ENCODE data around the gene HTR2A.

The HTR2A gene

DNA sequence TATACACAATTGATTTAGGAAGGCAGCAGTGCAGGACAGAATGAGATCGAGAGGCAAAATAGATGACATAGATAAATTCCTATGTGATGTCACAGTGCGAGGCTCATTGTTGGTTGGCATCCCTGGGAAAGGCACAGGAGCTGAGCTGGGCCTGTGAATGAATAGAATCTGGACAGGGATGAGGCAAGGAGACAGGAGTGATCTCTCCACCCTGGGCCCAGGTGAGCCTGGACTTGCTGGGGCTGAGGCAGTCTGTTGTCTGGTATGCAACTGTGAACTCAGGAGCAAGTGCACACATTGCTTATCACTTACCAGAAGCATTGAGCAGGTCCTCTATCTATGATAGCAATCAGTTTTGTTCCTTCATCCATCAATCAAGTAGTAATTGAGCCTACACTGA lies 51.7 kb downstream of the HTR2A start:
- no peak overlapping the region for H3K27ac ChIP-seq (ENCODE audit: low read depth, low read length)
- no peaks in the 10 kb centered on the region for H3K4me1 ChIP-seq (ENCODE audit: insufficient read depth, low read length)
- H3K9me3 ChIP-seq (ENCODE audit: low read length), result no peaks in the 10 kb centered on the region
- H3K4me3 ChIP-seq (ENCODE audit: low read depth in 1 of 2, low read length in 2 of 2), result no peak overlapping the region
- no peaks in the 10 kb centered on the region for H3K27me3 ChIP-seq (ENCODE audit: control insufficient read depth in 1 of 2, insufficient read depth in 2 of 2, low read length in 2 of 2)
- H3K36me3 ChIP-seq (ENCODE audit: insufficient read depth, low read length), result no peaks in the 10 kb centered on the region
- no peak overlapping the region for H3K9ac ChIP-seq (ENCODE audit: low read length)

DNA sequence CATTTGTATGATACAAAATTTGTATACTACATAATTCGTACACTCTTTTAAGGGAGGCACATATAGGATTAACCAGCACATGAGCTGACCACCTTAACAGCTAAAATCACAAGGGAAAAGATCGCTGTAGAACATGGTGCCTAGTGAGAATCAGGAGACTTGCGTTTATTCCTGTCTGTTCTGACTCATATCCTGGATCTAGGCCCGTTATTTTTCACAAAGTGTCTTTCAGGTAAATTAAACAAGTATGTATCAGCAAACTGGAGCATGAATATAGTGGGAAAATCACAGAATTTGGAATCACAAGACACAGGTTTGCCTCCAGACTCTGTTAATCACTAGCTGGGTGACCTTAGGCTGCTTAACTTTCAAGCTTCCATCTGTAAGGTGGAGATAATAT lies 52.4 kb downstream of the HTR2A start:
- Histone ChIP-seq H3K27me3 (ENCODE audit: control insufficient read depth in 1 of 2, insufficient read depth in 2 of 2, low read length in 2 of 2) (no peaks in the 10 kb centered on the region), H3K4me3 (ENCODE audit: low read depth in 1 of 2, low read length in 2 of 2) (no peak overlapping the region), H3K27ac (ENCODE audit: low read depth, low read length) (no peak overlapping the region), H3K9me3 (ENCODE audit: low read length) (no peaks in the 10 kb centered on the region), H3K36me3 (ENCODE audit: insufficient read depth, low read length) (no peaks in the 10 kb centered on the region), H3K9ac (ENCODE audit: low read length) (no peak overlapping the region), H3K4me1 (ENCODE audit: insufficient read depth, low read length) (no peaks in the 10 kb centered on the region)

DNA sequence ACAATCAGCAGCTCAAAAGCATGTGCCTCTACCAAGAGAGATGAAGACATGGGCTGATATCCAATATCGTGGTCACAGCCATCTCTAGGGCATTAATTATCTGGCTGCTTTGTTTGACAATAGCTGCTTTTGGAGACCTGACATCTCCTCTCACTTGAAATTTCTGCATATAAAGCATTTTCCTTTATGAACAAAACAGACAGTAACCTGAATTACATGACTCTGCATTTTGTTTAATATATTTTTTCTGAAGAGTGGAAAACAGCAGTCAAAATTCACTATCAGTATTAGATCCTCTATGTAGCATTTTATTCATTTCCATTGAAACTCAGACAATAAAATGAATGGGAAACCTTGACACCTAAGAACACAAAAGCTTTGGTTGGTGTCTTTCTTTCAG lies 57.5 kb downstream of the HTR2A start:
- Histone ChIP-seq H3K4me3 (ENCODE audit: low read depth in 1 of 2, low read length in 2 of 2) (no peak overlapping the region), H3K27ac (ENCODE audit: low read depth, low read length) (no peak overlapping the region), H3K27me3 (ENCODE audit: control insufficient read depth in 1 of 2, insufficient read depth in 2 of 2, low read length in 2 of 2) (no peaks in the 10 kb centered on the region), H3K9ac (ENCODE audit: low read length) (no peak overlapping the region), H3K9me3 (ENCODE audit: low read length) (no peaks in the 10 kb centered on the region), H3K4me1 (ENCODE audit: insufficient read depth, low read length) (no peaks in the 10 kb centered on the region), H3K36me3 (ENCODE audit: insufficient read depth, low read length) (no peaks in the 10 kb centered on the region)

DNA sequence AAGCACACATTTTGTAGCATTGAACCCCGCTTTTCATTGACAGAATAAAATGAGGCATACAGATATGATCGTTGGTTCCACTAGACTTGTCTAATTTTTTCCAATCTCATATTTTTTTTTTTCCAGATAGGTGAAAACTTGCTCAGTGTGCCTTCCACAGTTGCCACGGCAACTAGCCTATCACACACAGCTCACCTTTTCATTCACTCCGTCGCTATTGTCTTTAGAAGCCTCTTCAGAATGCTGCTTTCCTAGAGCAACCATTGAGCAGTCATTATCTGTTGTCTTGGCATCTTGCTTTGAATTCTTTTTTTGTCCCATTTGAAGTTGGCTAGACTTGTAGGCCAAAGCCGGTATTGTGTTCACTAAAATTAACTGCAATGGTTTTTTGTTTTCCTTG lies 62.2 kb downstream of the HTR2A start:
- no peaks in the 10 kb centered on the region for H3K36me3 ChIP-seq (ENCODE audit: insufficient read depth, low read length)
- H3K9ac ChIP-seq (ENCODE audit: low read length), result no peak overlapping the region
- H3K27ac ChIP-seq (ENCODE audit: low read depth, low read length), result no peak overlapping the region
- no peaks in the 10 kb centered on the region for H3K9me3 ChIP-seq (ENCODE audit: low read length)
- H3K4me1 ChIP-seq (ENCODE audit: insufficient read depth, low read length), result no peaks in the 10 kb centered on the region
- H3K27me3 ChIP-seq (ENCODE audit: control insufficient read depth in 1 of 2, insufficient read depth in 2 of 2, low read length in 2 of 2), result no peaks in the 10 kb centered on the region
- no peak overlapping the region for H3K4me3 ChIP-seq (ENCODE audit: low read depth in 1 of 2, low read length in 2 of 2)

GRCh38 chr13:46831588-46832194 lies 65.2 kb downstream of the HTR2A start:
- H3K4me1 ChIP-seq (ENCODE audit: insufficient read depth, low read length), result no peaks in the 10 kb centered on the region
- no peak overlapping the region for H3K4me3 ChIP-seq (ENCODE audit: low read depth in 1 of 2, low read length in 2 of 2)
- no peaks in the 10 kb centered on the region for H3K27me3 ChIP-seq (ENCODE audit: control insufficient read depth in 1 of 2, insufficient read depth in 2 of 2, low read length in 2 of 2)
- no peaks in the 10 kb centered on the region for H3K9me3 ChIP-seq (ENCODE audit: low read length)
- H3K9ac ChIP-seq (ENCODE audit: low read length), result no peak overlapping the region
- no peak overlapping the region for H3K27ac ChIP-seq (ENCODE audit: low read depth, low read length)
- H3K36me3 ChIP-seq (ENCODE audit: insufficient read depth, low read length), result no peaks in the 10 kb centered on the region

DNA sequence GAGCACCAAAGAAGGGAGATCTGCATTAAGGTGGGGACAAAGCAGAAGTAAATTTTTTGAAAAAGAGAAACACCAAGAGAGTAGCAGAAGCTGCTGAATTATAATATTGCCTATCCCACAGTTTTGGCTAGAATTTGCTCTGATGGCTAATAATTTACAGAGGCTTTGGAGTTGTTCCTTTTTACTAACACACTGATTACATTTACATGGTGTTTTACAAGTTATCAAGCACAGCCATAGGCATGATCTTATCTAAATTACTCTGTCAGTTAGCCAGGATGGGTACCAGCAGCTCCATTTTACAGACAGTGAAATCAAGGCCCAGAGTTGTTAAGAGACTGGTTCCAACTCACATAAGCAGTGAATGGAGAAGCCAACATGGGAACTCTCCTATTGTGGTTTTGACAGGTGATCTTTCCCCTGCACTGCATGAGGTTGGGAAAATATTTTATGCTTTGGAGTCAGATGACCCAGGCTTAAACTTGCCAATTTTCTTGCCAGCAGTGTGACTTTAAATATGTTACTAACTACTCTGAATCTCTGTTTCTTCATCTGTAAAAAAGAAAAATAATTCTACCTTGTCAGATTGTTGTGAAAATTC lies 66.3 kb downstream of the HTR2A start:
- H3K9ac ChIP-seq (ENCODE audit: low read length), result no peak overlapping the region
- H3K4me3 ChIP-seq (ENCODE audit: low read depth in 1 of 2, low read length in 2 of 2), result no peak overlapping the region
- H3K27ac ChIP-seq (ENCODE audit: low read depth, low read length), result no peak overlapping the region
- H3K9me3 ChIP-seq (ENCODE audit: low read length), result no peaks in the 10 kb centered on the region
- H3K4me1 ChIP-seq (ENCODE audit: insufficient read depth, low read length), result no peaks in the 10 kb centered on the region
- H3K36me3 ChIP-seq (ENCODE audit: insufficient read depth, low read length), result no peaks in the 10 kb centered on the region
- no peaks in the 10 kb centered on the region for H3K27me3 ChIP-seq (ENCODE audit: control insufficient read depth in 1 of 2, insufficient read depth in 2 of 2, low read length in 2 of 2)

DNA sequence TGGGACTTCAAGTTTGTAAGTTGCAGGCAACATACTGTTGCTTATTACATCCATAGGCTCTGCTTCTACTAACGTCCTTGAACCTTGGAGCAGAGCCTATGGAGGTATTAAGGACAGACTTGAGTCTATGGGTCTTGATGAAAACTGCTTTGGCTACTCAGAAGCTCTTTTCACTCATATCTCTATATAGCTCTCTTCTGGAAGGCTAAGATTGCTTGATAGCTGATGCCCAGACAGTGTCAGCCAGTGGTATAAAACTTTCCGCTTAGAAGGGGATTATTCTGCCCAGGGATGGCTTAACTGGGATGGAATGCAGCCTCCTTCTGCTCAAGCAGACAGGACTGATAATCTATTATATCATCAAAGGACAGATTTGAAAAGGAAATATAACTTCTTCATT lies 74.3 kb downstream of the HTR2A start:
- H3K9me3 ChIP-seq (ENCODE audit: low read length), result no peaks in the 10 kb centered on the region
- H3K4me1 ChIP-seq (ENCODE audit: insufficient read depth, low read length), result no peaks in the 10 kb centered on the region
- H3K4me3 ChIP-seq (ENCODE audit: low read depth in 1 of 2, low read length in 2 of 2), result no peak overlapping the region
- H3K27me3 ChIP-seq (ENCODE audit: control insufficient read depth in 1 of 2, insufficient read depth in 2 of 2, low read length in 2 of 2), result no peaks in the 10 kb centered on the region
- no peak overlapping the region for H3K27ac ChIP-seq (ENCODE audit: low read depth, low read length)
- no peak overlapping the region for H3K9ac ChIP-seq (ENCODE audit: low read length)
- no peaks in the 10 kb centered on the region for H3K36me3 ChIP-seq (ENCODE audit: insufficient read depth, low read length)

- H3K27me3 ChIP-seq (ENCODE audit: control insufficient read depth in 1 of 2, insufficient read depth in 2 of 2, low read length in 2 of 2), result no peaks in the 10 kb centered on the region
- no peaks in the 10 kb centered on the region for H3K4me1 ChIP-seq (ENCODE audit: insufficient read depth, low read length)
- no peak overlapping the region for H3K4me3 ChIP-seq (ENCODE audit: low read depth in 1 of 2, low read length in 2 of 2)
- H3K9ac ChIP-seq (ENCODE audit: low read length), result no peak overlapping the region
- H3K27ac ChIP-seq (ENCODE audit: low read depth, low read length), result no peak overlapping the region
- H3K9me3 ChIP-seq (ENCODE audit: low read length), result no peaks in the 10 kb centered on the region
- H3K36me3 ChIP-seq (ENCODE audit: insufficient read depth, low read length), result no peaks in the 10 kb centered on the region
Observed at GRCh38 chr13:46817838-46818476, 78.9 kb downstream of the HTR2A start.

DNA sequence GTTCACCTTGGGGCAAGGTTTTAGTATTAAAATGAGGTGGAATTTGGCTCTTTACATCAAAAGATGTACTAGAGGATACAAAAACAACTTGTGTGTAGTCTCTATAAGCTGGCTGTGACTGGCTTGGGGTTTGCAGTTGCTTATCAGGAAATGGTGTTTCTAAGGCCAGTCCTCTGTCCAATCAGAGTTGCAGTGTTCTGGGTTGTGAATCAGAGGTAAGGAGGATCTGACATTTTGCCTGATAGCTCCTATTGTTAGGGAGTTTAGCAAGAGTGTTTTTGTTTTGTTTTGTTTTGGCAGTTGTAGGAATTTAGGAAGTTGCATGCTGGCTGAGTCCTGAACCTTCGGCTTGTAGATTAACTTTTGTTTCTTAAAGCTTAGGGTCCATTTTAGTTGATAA lies 79.8 kb downstream of the HTR2A start:
- Histone ChIP-seq H3K9me3 (ENCODE audit: low read length) (no peaks in the 10 kb centered on the region), H3K27me3 (ENCODE audit: control insufficient read depth in 1 of 2, insufficient read depth in 2 of 2, low read length in 2 of 2) (no peaks in the 10 kb centered on the region), H3K4me1 (ENCODE audit: insufficient read depth, low read length) (no peaks in the 10 kb centered on the region), H3K9ac (ENCODE audit: low read length) (no peak overlapping the region), H3K27ac (ENCODE audit: low read depth, low read length) (no peak overlapping the region), H3K36me3 (ENCODE audit: insufficient read depth, low read length) (no peaks in the 10 kb centered on the region), H3K4me3 (ENCODE audit: low read depth in 1 of 2, low read length in 2 of 2) (no peak overlapping the region)

DNA sequence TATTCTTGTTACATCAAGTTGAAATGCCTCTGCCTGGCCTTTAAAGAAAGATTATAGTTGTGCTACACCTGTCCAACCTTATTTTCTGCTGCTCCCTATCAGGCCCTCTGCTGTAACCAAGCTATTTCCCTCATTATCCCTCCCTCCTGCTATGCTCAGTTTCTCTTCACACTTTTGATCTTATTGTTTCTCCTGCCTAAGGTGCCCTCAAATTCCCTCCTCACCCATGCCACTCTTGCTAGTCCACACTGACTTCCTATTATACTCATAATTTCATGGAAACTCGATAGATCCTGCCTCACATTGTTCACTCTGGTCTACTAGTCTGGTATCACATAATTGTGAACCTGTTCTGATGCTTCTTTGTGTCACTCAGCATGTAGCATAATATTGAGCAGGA lies 80.5 kb downstream of the HTR2A start:
- Histone ChIP-seq H3K36me3 (ENCODE audit: insufficient read depth, low read length) (no peaks in the 10 kb centered on the region), H3K27me3 (ENCODE audit: control insufficient read depth in 1 of 2, insufficient read depth in 2 of 2, low read length in 2 of 2) (no peaks in the 10 kb centered on the region), H3K4me1 (ENCODE audit: insufficient read depth, low read length) (no peaks in the 10 kb centered on the region), H3K9ac (ENCODE audit: low read length) (no peak overlapping the region), H3K27ac (ENCODE audit: low read depth, low read length) (no peak overlapping the region), H3K4me3 (ENCODE audit: low read depth in 1 of 2, low read length in 2 of 2) (no peak overlapping the region), H3K9me3 (ENCODE audit: low read length) (no peaks in the 10 kb centered on the region)

- Histone ChIP-seq H3K9me3 (ENCODE audit: low read length) (no peaks in the 10 kb centered on the region), H3K27me3 (ENCODE audit: control insufficient read depth in 1 of 2, insufficient read depth in 2 of 2, low read length in 2 of 2) (no peaks in the 10 kb centered on the region), H3K9ac (ENCODE audit: low read length) (no peak overlapping the region), H3K4me3 (ENCODE audit: low read depth in 1 of 2, low read length in 2 of 2) (no peak overlapping the region), H3K36me3 (ENCODE audit: insufficient read depth, low read length) (no peaks in the 10 kb centered on the region), H3K4me1 (ENCODE audit: insufficient read depth, low read length) (no peaks in the 10 kb centered on the region), H3K27ac (ENCODE audit: low read depth, low read length) (no peak overlapping the region)
Observed at GRCh38 chr13:46812301-46812797, 84.5 kb downstream of the HTR2A start.

DNA sequence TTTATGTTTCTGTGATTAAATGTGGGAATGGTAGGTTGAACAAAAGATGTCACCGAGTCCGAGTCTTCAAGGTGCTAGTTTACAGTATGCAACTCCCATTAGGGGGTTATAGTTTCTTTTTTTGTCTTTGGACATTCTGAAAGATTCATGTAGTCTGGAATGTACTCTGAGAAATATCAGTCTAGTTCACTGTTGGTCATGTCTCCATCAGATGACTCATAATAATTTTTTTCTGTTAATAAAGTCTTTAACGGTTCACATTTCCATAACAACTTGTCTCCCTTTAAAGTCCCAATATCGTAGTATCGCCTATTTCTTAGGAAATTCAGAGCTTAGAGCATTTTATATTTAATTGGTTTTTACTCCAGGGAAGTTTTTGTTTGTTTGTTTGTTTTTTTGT lies 86.4 kb downstream of the HTR2A start:
- Histone ChIP-seq H3K27ac (ENCODE audit: low read depth, low read length) (no peak overlapping the region), H3K9me3 (ENCODE audit: low read length) (no peaks in the 10 kb centered on the region), H3K4me3 (ENCODE audit: low read depth in 1 of 2, low read length in 2 of 2) (no peak overlapping the region), H3K36me3 (ENCODE audit: insufficient read depth, low read length) (no peaks in the 10 kb centered on the region), H3K4me1 (ENCODE audit: insufficient read depth, low read length) (no peaks in the 10 kb centered on the region), H3K9ac (ENCODE audit: low read length) (no peak overlapping the region), H3K27me3 (ENCODE audit: control insufficient read depth in 1 of 2, insufficient read depth in 2 of 2, low read length in 2 of 2) (no peaks in the 10 kb centered on the region)
